ENCODE results near the gene SNX8. TPM values are rescaled to one million over a fixed set of nuclear protein-coding genes. Genes with fewer than 3 reads are reported as not detected.
"Not testable (repeated sequence)": the region's sequence is repeated elsewhere in the genome, so short reads cannot be mapped to it uniquely, and the experiment has no call there.

Gene SNX8
- total and polyA plus RNA-seq, 5 experiments from 2014 or later = 3.4 to 10.9 (median 7.6) TPM

GRCh38 chr7:2269089-2269990 lies 44.9 kb downstream of the SNX8 start:
- H3K4me1 Mint-ChIP-seq, H3K27ac Mint-ChIP-seq, DNase-seq, H3K9me3 Mint-ChIP-seq, H3K4me3 Mint-ChIP-seq, ATAC-seq, H3K27me3 Mint-ChIP-seq, POLR2A ChIA-PET: not testable (repeated sequence)
- peaks cover 0 to 11% (median 3%) of the 10 kb centered on the region in 3 donors for H3K36me3 Mint-ChIP-seq

GRCh38 chr7:2266911-2267310 lies 47.3 kb downstream of the SNX8 start:
- no peaks in the 10 kb centered on the region for H3K9me3 Mint-ChIP-seq
- no peak overlapping the region for H3K4me3 Mint-ChIP-seq
- POLR2A ChIA-PET = no interaction called here
- H3K27ac Mint-ChIP-seq = no peak overlapping the region
- no peaks in the 10 kb centered on the region for H3K27me3 Mint-ChIP-seq
- DNase-seq = no peak
- ATAC-seq = no peak
- peaks cover under 1 to 4% (median 3%) of the 10 kb centered on the region in 4 donors for H3K4me1 Mint-ChIP-seq
- peaks cover 0 to 9% (median 8%) of the 10 kb centered on the region in 3 donors for H3K36me3 Mint-ChIP-seq

GRCh38 chr7:2264158-2264557 lies 50.1 kb downstream of the SNX8 start:
- Mint-ChIP-seq H3K9me3 (no peaks in the 10 kb centered on the region), H3K27me3 (no peaks in the 10 kb centered on the region), H3K4me3 (no peak overlapping the region), H3K4me1 (peaks cover 4 to 16% (median 13%) of the 10 kb centered on the region in 4 donors), H3K36me3 (peaks cover 0 to 8% (median 6%) of the 10 kb centered on the region in 3 donors), H3K27ac (peak overlapping the region in 2 of 10 donors; percentile 35)
- ATAC-seq (no peak), DNase-seq (no peak)
- POLR2A ChIA-PET = no interaction called here

GRCh38 chr7:2263176-2263575 lies 51.1 kb downstream of the SNX8 start:
- Mint-ChIP-seq H3K27ac (peak overlapping the region in 1 of 10 donors; percentile 28), H3K9me3 (no peaks in the 10 kb centered on the region), H3K4me3 (no peak overlapping the region), H3K4me1 (peaks cover 4 to 16% (median 13%) of the 10 kb centered on the region in 4 donors), H3K36me3 (peaks cover 0 to 8% (median 6%) of the 10 kb centered on the region in 3 donors), H3K27me3 (no peaks in the 10 kb centered on the region)
- no peak for ATAC-seq
- no peak for DNase-seq
- POLR2A ChIA-PET = no interaction called here

GRCh38 chr7:2261611-2262010 lies 52.6 kb downstream of the SNX8 start:
- Mint-ChIP-seq H3K9me3 (no peaks in the 10 kb centered on the region), H3K4me1 (peaks cover 4 to 16% (median 13%) of the 10 kb centered on the region in 4 donors), H3K36me3 (peaks cover 0 to 11% (median 6%) of the 10 kb centered on the region in 3 donors), H3K4me3 (peak overlapping the region; percentile 61 to 83 (median 77)), H3K27ac (peak overlapping the region; percentile 92 to 97 (median 93)), H3K27me3 (no peaks in the 10 kb centered on the region)
- ATAC-seq (peak; percentile 78 to 85), DNase-seq (peak in 9 of 10 donors; percentile 13 to 67 (median 30))
- POLR2A ChIA-PET = interaction anchor here (0.9 to 2.0 kb wide), 2 partner anchors 12 to 92 kb away, joined by 4 to 7 read pairs; no protein-coding TSS in a partner anchor

- ATAC-seq (no peak), DNase-seq (no peak)
- Mint-ChIP-seq H3K4me1 (peaks cover 4 to 16% (median 13%) of the 10 kb centered on the region in 4 donors), H3K36me3 (peaks cover 0 to 13% (median 6%) of the 10 kb centered on the region in 3 donors), H3K27me3 (no peaks in the 10 kb centered on the region), H3K4me3 (peak overlapping the region in 3 of 10 donors; percentile 39 to 80 (median 64)), H3K9me3 (no peaks in the 10 kb centered on the region), H3K27ac (peak overlapping the region in 3 of 10 donors; percentile 39 to 97 (median 96))
- POLR2A ChIA-PET = interaction anchor here (0.6 to 2.0 kb wide), 2 partner anchors 12 to 289 kb away, joined by 3 to 7 read pairs; no protein-coding TSS in a partner anchor
Observed at GRCh38 chr7:2260820-2261219, 53.4 kb downstream of the SNX8 start.

- ATAC-seq (no peak), DNase-seq (no peak)
- no peaks in the 10 kb centered on the region for H3K9me3 Mint-ChIP-seq
- no peaks in the 10 kb centered on the region for H3K27me3 Mint-ChIP-seq
- peaks cover 0 to 13% (median 6%) of the 10 kb centered on the region in 3 donors for H3K36me3 Mint-ChIP-seq
- POLR2A ChIA-PET = no interaction called here
- H3K4me3 Mint-ChIP-seq = no peak overlapping the region
- peaks cover 7 to 16% (median 13%) of the 10 kb centered on the region in 4 donors for H3K4me1 Mint-ChIP-seq
- peak overlapping the region in 4 of 10 donors; percentile 12 to 92 (median 72) for H3K27ac Mint-ChIP-seq
Observed at GRCh38 chr7:2259480-2259879, 54.8 kb downstream of the SNX8 start.

- POLR2A ChIA-PET = no interaction called here
- H3K9me3 Mint-ChIP-seq = no peaks in the 10 kb centered on the region
- no peak overlapping the region for H3K4me3 Mint-ChIP-seq
- ATAC-seq (no peak), DNase-seq (no peak)
- H3K4me1 Mint-ChIP-seq = peaks cover 7 to 16% (median 13%) of the 10 kb centered on the region in 4 donors
- H3K27me3 Mint-ChIP-seq = no peaks in the 10 kb centered on the region
- H3K36me3 Mint-ChIP-seq = peaks cover 0 to 8% (median under 1%) of the 10 kb centered on the region in 3 donors
- H3K27ac Mint-ChIP-seq = no peak overlapping the region
Observed at GRCh38 chr7:2258661-2259365, 55.4 kb downstream of the SNX8 start.

- no peak for ATAC-seq
- no peaks in the 10 kb centered on the region for H3K9me3 Mint-ChIP-seq
- no peaks in the 10 kb centered on the region for H3K27me3 Mint-ChIP-seq
- H3K4me3 Mint-ChIP-seq = no peak overlapping the region
- POLR2A ChIA-PET = no interaction called here
- peaks cover 0 to 8% (median 0%) of the 10 kb centered on the region in 3 donors for H3K36me3 Mint-ChIP-seq
- H3K27ac Mint-ChIP-seq = peak overlapping the region in 2 of 10 donors; percentile 29 to 43
- H3K4me1 Mint-ChIP-seq = peaks cover 7 to 20% (median 18%) of the 10 kb centered on the region in 4 donors
- DNase-seq = no peak
Observed at GRCh38 chr7:2257651-2258050, 56.6 kb downstream of the SNX8 start.

GRCh38 chr7:2257046-2257551 lies 57.1 kb downstream of the SNX8 start:
- no peak for ATAC-seq
- POLR2A ChIA-PET = no interaction called here
- Mint-ChIP-seq H3K27me3 (no peaks in the 10 kb centered on the region), H3K27ac (no peak overlapping the region), H3K4me1 (peaks cover 7 to 18% (median 16%) of the 10 kb centered on the region in 4 donors), H3K9me3 (no peaks in the 10 kb centered on the region), H3K4me3 (no peak overlapping the region), H3K36me3 (peaks cover 0 to 8% (median 0%) of the 10 kb centered on the region in 3 donors)
- DNase-seq = no peak

GRCh38 chr7:2256306-2257045 lies 57.8 kb downstream of the SNX8 start:
- POLR2A ChIA-PET = no interaction called here
- Mint-ChIP-seq H3K4me1 (peaks cover 4 to 15% (median 10%) of the 10 kb centered on the region in 4 donors), H3K36me3 (peaks cover 0 to 8% (median 0%) of the 10 kb centered on the region in 3 donors), H3K27ac (no peak overlapping the region), H3K27me3 (no peaks in the 10 kb centered on the region), H3K9me3 (no peaks in the 10 kb centered on the region), H3K4me3 (no peak overlapping the region)
- ATAC-seq (no peak), DNase-seq (no peak)

All from naive thymus-derived CD8-positive, alpha-beta T cell (primary cell).